Transverse colon (tissue), 4 donors: ENCODE results near the gene POLR2I.

Experiments
- EP300 ChIP-seq: sonication (generic); formaldehyde crosslinking; IDR thresholded peaks from one replicate; pipeline ENCODE4 v1.6.1; 2017; ENCODE audit warnings: antibody characterized with exemption, low read depth
- POLR2A ChIP-seq: fragments of 450-650 bp; IDR thresholded peaks from one replicate; pipeline ENCODE4 v1.6.1; 2016; ENCODE audit warnings: antibody characterized with exemption, mild to moderate bottlenecking, moderate library complexity
- POLR2AphosphoS5 ChIP-seq, 3 donors: sonication (generic); formaldehyde crosslinking; IDR thresholded peaks; one replicate each; pipeline ENCODE4 v1.6.1; 2016; ENCODE audit warnings: antibody characterized with exemption in 3 of 3
- TF ChIP-seq, protein P1 (sequence below), 5 experiments: fragments of 200-600 bp in 3 of 5; fragments of 450-650 bp in 2 of 5; sonication (generic) in 3 of 5; IDR thresholded peaks; 1 replicate in 2 of 5; 2 replicates in 3 of 5; pipeline ENCODE4 v1.5.1; 2016 to 2017; ENCODE audit warnings: antibody characterized with exemption in 5 of 5, inconsistent platforms in 3 of 5, mild to moderate bottlenecking in 2 of 5, moderate library complexity in 1 of 5

DNA sequence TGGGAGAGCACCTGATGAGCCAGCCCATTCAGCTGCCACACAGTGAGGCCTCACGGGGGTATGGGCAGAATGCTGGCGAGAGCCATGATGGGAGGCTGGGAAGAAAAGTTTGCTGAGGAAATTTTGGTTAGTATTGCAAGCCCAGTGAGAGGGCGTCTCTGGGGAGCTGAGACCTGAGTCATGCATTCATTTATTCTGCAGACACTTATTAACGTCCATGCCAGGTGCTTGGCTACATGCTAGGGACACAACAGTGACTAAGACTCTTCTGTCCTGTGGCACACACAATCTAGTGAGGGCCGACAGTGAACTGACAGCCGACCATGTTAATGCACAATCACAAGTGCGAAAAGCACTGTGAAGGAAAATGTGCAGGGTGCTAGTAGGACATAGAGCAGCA is 32.8 kb downstream of the POLR2I start:
- TF ChIP-seq EP300 (no peak), POLR2A (no peak), POLR2AphosphoS5 (IDR thresholded peaks at IDR 0.05) (no peak)
- TF ChIP-seq, protein P1, sequence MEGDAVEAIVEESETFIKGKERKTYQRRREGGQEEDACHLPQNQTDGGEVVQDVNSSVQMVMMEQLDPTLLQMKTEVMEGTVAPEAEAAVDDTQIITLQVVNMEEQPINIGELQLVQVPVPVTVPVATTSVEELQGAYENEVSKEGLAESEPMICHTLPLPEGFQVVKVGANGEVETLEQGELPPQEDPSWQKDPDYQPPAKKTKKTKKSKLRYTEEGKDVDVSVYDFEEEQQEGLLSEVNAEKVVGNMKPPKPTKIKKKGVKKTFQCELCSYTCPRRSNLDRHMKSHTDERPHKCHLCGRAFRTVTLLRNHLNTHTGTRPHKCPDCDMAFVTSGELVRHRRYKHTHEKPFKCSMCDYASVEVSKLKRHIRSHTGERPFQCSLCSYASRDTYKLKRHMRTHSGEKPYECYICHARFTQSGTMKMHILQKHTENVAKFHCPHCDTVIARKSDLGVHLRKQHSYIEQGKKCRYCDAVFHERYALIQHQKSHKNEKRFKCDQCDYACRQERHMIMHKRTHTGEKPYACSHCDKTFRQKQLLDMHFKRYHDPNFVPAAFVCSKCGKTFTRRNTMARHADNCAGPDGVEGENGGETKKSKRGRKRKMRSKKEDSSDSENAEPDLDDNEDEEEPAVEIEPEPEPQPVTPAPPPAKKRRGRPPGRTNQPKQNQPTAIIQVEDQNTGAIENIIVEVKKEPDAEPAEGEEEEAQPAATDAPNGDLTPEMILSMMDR (IDR thresholded peaks at IDR 0.05) = no peak
